ENCODE data around the gene CDK6. TPM values are rescaled to one million over a fixed set of nuclear protein-coding genes. Genes with fewer than 3 reads are reported as not detected.

The CDK6 gene
- total and polyA plus RNA-seq, 9 of the 15 experiments (the other 6 are each of a cell fraction or from before 2014, with no cell fraction given): 7.6 to 109 (median 44.4) TPM

GRCh38 chr7:92763636-92764423, 72.5 kb downstream of the CDK6 start (continued):
- TF ChIP-seq ZBTB43 (CRISPR knock-in tag; IDR thresholded peaks at IDR 0.05) (no peak), SIX5 (IDR thresholded peaks at IDR 0.05; ENCODE audit: borderline replicate concordance in 1 of 2, insufficient read depth in 1 of 2, low read depth in 1 of 2, low read length in 2 of 2) (no peak), NFYB (IDR thresholded peaks at IDR 0.05; ENCODE audit: extremely low read depth, insufficient read length) (no peak), CUX1 (CRISPR knock-in tag; IDR thresholded peaks at IDR 0.05) (no peak), BACH1 (tag; IDR thresholded peaks at IDR 0.05) (0 out of 2 replicates have a peak, but pooled peaks have one; percentile 29), ZNF830 (CRISPR knock-in tag; IDR thresholded peaks at IDR 0.05) (no peak), ZNF124 (CRISPR knock-in tag; IDR thresholded peaks at IDR 0.05) (no peak), ZNF217 (CRISPR knock-in tag; IDR thresholded peaks at IDR 0.05) (no peak), NUFIP1 (IDR thresholded peaks at IDR 0.05; ENCODE audit: partially characterized antibody) (no peak), FOXP1 (CRISPR knock-in tag; IDR thresholded peaks at IDR 0.05) (no peak), POLR2AphosphoS5 (IDR thresholded peaks at IDR 0.05; ENCODE audit: control insufficient read depth, insufficient read depth, low read depth, low read length) (no peak), ZNF717 (CRISPR knock-in tag; IDR thresholded peaks at IDR 0.05) (no peak), E4F1 (CRISPR knock-in tag; IDR thresholded peaks at IDR 0.05; ENCODE audit: borderline replicate concordance) (no peak), EZH2 (IDR thresholded peaks at IDR 0.05; ENCODE audit: borderline replicate concordance, low read depth, low read length) (no peak), CCNT2 (IDR thresholded peaks at IDR 0.05; ENCODE audit: borderline replicate concordance, extremely low read depth, insufficient read length, low read depth, low read length) (no peak), ZNF224 (CRISPR knock-in tag; IDR thresholded peaks at IDR 0.05) (no peak), C11orf30 (IDR thresholded peaks at IDR 0.05; ENCODE audit: low read depth) (peak; percentile 31; the same call in 1 of the 2 replicates), PCBP1 (IDR thresholded peaks at IDR 0.05; ENCODE audit: low read depth, low read length, poor library complexity, severe bottlenecking) (no peak)

All from K562 (cell line).